HepG2 (cell line): ENCODE data around the gene MEX3D. TPM values are rescaled to one million over a fixed set of nuclear protein-coding genes. Genes with fewer than 3 reads are reported as not detected.

ENCODE experiments used
- ATAC-seq: fragments of 200-7000 bp; cut with Tn5 transposase; 3 replicates; pipeline ENCODE4 v1.9.1; 2020; ENCODE audit warnings: mild to moderate bottlenecking, moderate library complexity
- BruUV-seq: library from RNA; stranded (reverse); fragments of 400-500 nt; replicated peaks from 2 replicates; lab custom pipeline; 2021; lab: Mats Ljungman, UMichigan
- CTCF ChIA-PET: fragments of 300-600 bp; formaldehyde crosslinking; extraction: SDS; loops from one replicate; lab custom pipeline; 2021; ENCODE audit warnings: low total read pairs, inconsistent platforms, low intra/inter-chr PET ratio; lab: Yijun Ruan, JAX
- POLR2A ChIA-PET: fragments of 350-600 bp; sonication (Branson Sonifier 250); formaldehyde crosslinking; loops from one replicate; lab custom pipeline; 2020; ENCODE audit warnings: antibody characterized with exemption, inconsistent platforms; lab: Yijun Ruan, JAX
- DNase-seq: peaks from one replicate; pipeline ENCODE4 v3.0.0-alpha.2; 2015; ENCODE audit warnings: low spot score
- FAIRE-seq: peaks from 3 replicates; lab custom pipeline; 2011; peaks lifted over from hg19 to GRCh38; lab: Jason Lieb, UNC
- H2AFZ ChIP-seq: one replicate; pipeline ENCODE4 v1.6.1; 2011; ENCODE audit warnings: low read length, inconsistent platforms
- H3K27ac ChIP-seq: fragments of 300-600 bp; 3 replicates; pipeline ENCODE4 v1.8.0; 2011; ENCODE audit warnings: mixed run types, mild to moderate bottlenecking, mixed read lengths, low read length, inconsistent platforms; ENCODE audit not compliant: insufficient read depth; ENCODE audit errors: extremely low read length
- H3K27me3 ChIP-seq, 2 experiments: fragments of 200-600 bp in 1 of 2; 2 replicates in 1 of 2; 3 replicates in 1 of 2; pipeline versions ENCODE4 v1.6.0 to v1.8.0; 2011; ENCODE audit warnings: low read length in 2 of 2, mild to moderate bottlenecking in 2 of 2, moderate library complexity in 2 of 2, inconsistent platforms in 1 of 2; ENCODE audit not compliant: insufficient read depth in 2 of 2, control insufficient read depth in 1 of 2
- H3K36me3 ChIP-seq, 2 experiments: fragments of 200-600 bp in 1 of 2; replicated peaks in 1 of 2; 2 replicates in 1 of 2; 3 replicates in 1 of 2; pipeline versions ENCODE4 v1.5.1 to v1.8.0; 2011; ENCODE audit warnings: low read length in 2 of 2, inconsistent platforms in 1 of 2; ENCODE audit not compliant: insufficient read depth in 2 of 2, control insufficient read depth in 1 of 2
- H3K4me1 ChIP-seq: 2 replicates; pipeline ENCODE4 v1.5.1; 2012; ENCODE audit warnings: low read length, inconsistent platforms; ENCODE audit not compliant: insufficient read depth
- H3K4me2 ChIP-seq: 2 replicates; pipeline ENCODE4 v1.6.0; 2011; ENCODE audit warnings: low read depth, low read length, inconsistent platforms
- H3K4me3 ChIP-seq, 3 experiments: fragments of 200-600 bp in 1 of 3; sonication (generic), shearing (Covaris generic) in 1 of 3; replicated peaks in 1 of 3; 2 replicates each; pipeline ENCODE4 v1.5.1; 2011 to 2016; ENCODE audit warnings: low read length in 3 of 3, inconsistent platforms in 2 of 3, low read depth in 2 of 3, mild to moderate bottlenecking in 2 of 3, control low read depth in 1 of 3, mixed read lengths in 1 of 3; ENCODE audit not compliant: insufficient read depth in 1 of 3
- H3K79me2 ChIP-seq: one replicate; pipeline ENCODE4 v1.6.1; 2011; ENCODE audit warnings: low read length, inconsistent platforms; ENCODE audit not compliant: insufficient read depth
- H3K9ac ChIP-seq: 2 replicates; pipeline ENCODE4 v1.6.0; 2011; ENCODE audit warnings: mild to moderate bottlenecking, low read depth, low read length, inconsistent platforms; ENCODE audit not compliant: insufficient read depth
- H3K9me3 ChIP-seq: 2 replicates; pipeline ENCODE4 v1.5.1; 2012; ENCODE audit warnings: mild to moderate bottlenecking, low read length
- H4K20me1 ChIP-seq: 2 replicates; pipeline ENCODE4 v1.6.0; 2011; ENCODE audit warnings: inconsistent platforms, mild to moderate bottlenecking, low read length, moderate library complexity; ENCODE audit not compliant: insufficient read depth
- CENPT ChIP-seq: sonication (generic); formaldehyde crosslinking; IDR thresholded peaks from 2 replicates; pipeline ENCODE4 v1.8.0; 2022; ENCODE audit warnings: low read depth, mild to moderate bottlenecking, moderate library complexity, missing genetic modification reagents
- CREM ChIP-seq, 2 experiments: sonication (generic) in 1 of 2; formaldehyde crosslinking in 1 of 2; IDR thresholded peaks; 2 replicates each; pipeline versions ENCODE4 v1.4.0 to v1.6.1; 2016 to 2020; ENCODE audit warnings: antibody characterized with exemption in 1 of 2, mild to moderate bottlenecking in 1 of 2, missing genetic modification reagents in 1 of 2
- FOXO1 ChIP-seq: sonication (generic); formaldehyde crosslinking; IDR thresholded peaks from 2 replicates; pipeline ENCODE4 v1.4.0; 2020; ENCODE audit warnings: missing genetic modification reagents
- HNF4A ChIP-seq: sonication (generic); formaldehyde crosslinking; IDR thresholded peaks from 2 replicates; pipeline ENCODE4 v1.4.0; 2020; ENCODE audit warnings: missing genetic modification reagents
- MAFF ChIP-seq: IDR thresholded peaks from 2 replicates; pipeline ENCODE4 v1.6.1; 2011; ENCODE audit warnings: low read depth, low read length, improper control_type of control experiment
- MAFK ChIP-seq, 2 experiments: IDR thresholded peaks in 1 of 2; conservative IDR thresholded peaks in 1 of 2; 2 replicates each; pipeline ENCODE4 v1.6.1; 2011; ENCODE audit warnings: improper control_type of control experiment in 2 of 2, low read length in 2 of 2
- MAX ChIP-seq: IDR thresholded peaks from 2 replicates; pipeline ENCODE4 v1.6.1; 2012; ENCODE audit warnings: inconsistent platforms
- NONO ChIP-seq, 2 experiments: fragments of 450-650 bp in 1 of 2; sonication (generic) in 1 of 2; formaldehyde crosslinking in 1 of 2; IDR thresholded peaks in 1 of 2; conservative IDR thresholded peaks in 1 of 2; 2 replicates each; pipeline versions ENCODE4 v1.6.1 to v1.8.0; 2017 to 2022; ENCODE audit warnings: mild to moderate bottlenecking in 1 of 2, missing genetic modification reagents in 1 of 2, moderate library complexity in 1 of 2
- ZNF44 ChIP-seq: sonication (generic); formaldehyde crosslinking; IDR thresholded peaks from 2 replicates; pipeline ENCODE4 v1.5.1; 2020; ENCODE audit warnings: mild to moderate bottlenecking, missing genetic modification reagents
- ZNF672 ChIP-seq: sonication (generic); formaldehyde crosslinking; IDR thresholded peaks from 2 replicates; pipeline ENCODE4 v1.8.1; 2022; ENCODE audit warnings: missing genetic modification reagents
- ZNF792 ChIP-seq: IDR thresholded peaks from 2 replicates; pipeline ENCODE4 v1.6.1; 2016
- ZNF839 ChIP-seq: sonication (generic); formaldehyde crosslinking; IDR thresholded peaks from 2 replicates; pipeline ENCODE4 v1.4.0; 2020; ENCODE audit warnings: missing genetic modification reagents, mild to moderate bottlenecking, borderline replicate concordance
- WGBS: methylation state at CpG from one replicate; pipeline ENCODE4 v1.1.6; 2017; ENCODE audit warnings: low lambda C conversion rate; 5-methylcytosine and 5-hydroxymethylcytosine counted together
- in situ Hi-C: cut with HindIII; loops from 2 replicates; pipeline ENCODE4 v1.10.0; 2017; ENCODE audit warnings: low pct_unique_long_range_greater_than_20kb; ENCODE audit not compliant: extremely low pct_ligation_motif_present
- intact Hi-C: fragments of 100-400 bp; cut with micrococcal nuclease; formaldehyde crosslinking; loops from one replicate; pipeline ENCODE4 v1.10.0; 2022; ENCODE audit not compliant: unreplicated experiment
- polyA plus RNA-seq, 8 experiments: library from polyadenylated mRNA; depleted of rRNA in 3 of 8; stranded (reverse) in 7 of 8; unstranded in 1 of 8; fragments of >200 nt; fragmentation: Illumina TruSeq in 4 of 8; extraction: Trizol in 4 of 8; gene quantifications; 2 replicates each; pipeline versions ENCODE4 v1.2.1 to v1.2.3, GENCODE V29; 2011 to 2016; ENCODE audit warnings: low read depth in 4 of 8, missing spikeins in 1 of 8, mixed read lengths in 1 of 8; ENCODE audit not compliant: insufficient read depth in 1 of 8
- total RNA-seq, 5 experiments: library from RNA; depleted of rRNA; stranded (reverse); fragments of >200 nt; fragmentation: Illumina TruSeq; extraction: Trizol; gene quantifications; 2 replicates each; pipeline ENCODE4 v1.2.3, GENCODE V29; 2016; ENCODE audit warnings: low read depth in 1 of 5
- TF ChIP-seq, protein P1 (sequence below): sonication (generic); formaldehyde crosslinking; IDR thresholded peaks from 2 replicates; pipeline ENCODE4 v1.5.1; 2020; ENCODE audit warnings: missing genetic modification reagents, mild to moderate bottlenecking, borderline replicate concordance

The MEX3D gene
- total and polyA plus RNA-seq, 2 of the 13 experiments (the other 11 are each of a cell fraction or from before 2014, with no cell fraction given) = 3.6 to 17.1 TPM

- TF ChIP-seq CENPT (CRISPR knock-in tag) (no peak), CREM (IDR thresholded peaks at IDR 0.05) (no peak), CREM (CRISPR knock-in tag; IDR thresholded peaks at IDR 0.05) (no peak), ZNF44 (no peak), MAFK (conservative IDR thresholded peaks at IDR 0.05 in 1 of 2, IDR thresholded peaks at IDR 0.05 in 1 of 2; ENCODE audit: low read length in 2 of 2) (peak; percentile 24 to 53; a peak in 3 of 4 replicates), MAFF (0 out of 2 replicates have a peak, but pooled peaks have one; percentile 12), NONO (IDR thresholded peaks at IDR 0.05) (no peak), NONO (CRISPR knock-in tag; conservative IDR thresholded peaks at IDR 0.05) (no peak), ZNF672 (CRISPR knock-in tag) (no peak), FOXO1 (CRISPR knock-in tag) (no peak)
- POLR2A ChIA-PET = no interaction called here
- Histone ChIP-seq H3K4me2 (no peak overlapping the region), H3K9ac (no peak overlapping the region), H3K36me3 (no peaks in the 10 kb centered on the region; a peak in 1 of 5 replicates), H3K4me1 (peaks cover 8% of the 10 kb centered on the region; the same call in 1 of the 2 replicates), H4K20me1 (no peaks in the 10 kb centered on the region), H2AFZ (no peak overlapping the region), H3K9me3 (no peaks in the 10 kb centered on the region), H3K27ac (no peak overlapping the region), H3K79me2 (no peaks in the 10 kb centered on the region), H3K27me3 (no peaks in the 10 kb centered on the region), H3K4me3 (no peak overlapping the region)
- 96% methylated on average over 24 of the region's 24 CpGs for WGBS
- FAIRE-seq (no peak), DNase-seq (no peak), ATAC-seq (no peak)
- CTCF ChIA-PET = no interaction called here
- intact Hi-C loops (no loop called here), in situ Hi-C loops (no loop called here)
- BruUV-seq = no TSS peak
These were observed 13.2 kb downstream of the MEX3D start for GRCh38 chr19:1554968-1555367.

- no peaks in the 10 kb centered on the region for H4K20me1 ChIP-seq
- no peak overlapping the region for H3K4me3 ChIP-seq
- 75% methylated on average over 10 of the region's 10 CpGs for WGBS
- no peak for ATAC-seq
- in situ Hi-C loops = no loop called here
- H3K4me1 ChIP-seq = peaks cover 8% of the 10 kb centered on the region; the same call in 1 of the 2 replicates
- BruUV-seq = no TSS peak
- H3K79me2 ChIP-seq = no peaks in the 10 kb centered on the region
- no peak for FAIRE-seq
- H3K27ac ChIP-seq = no peak overlapping the region
- no peak overlapping the region for H2AFZ ChIP-seq
- CTCF ChIA-PET = no interaction called here
- TF ChIP-seq, protein P1, sequence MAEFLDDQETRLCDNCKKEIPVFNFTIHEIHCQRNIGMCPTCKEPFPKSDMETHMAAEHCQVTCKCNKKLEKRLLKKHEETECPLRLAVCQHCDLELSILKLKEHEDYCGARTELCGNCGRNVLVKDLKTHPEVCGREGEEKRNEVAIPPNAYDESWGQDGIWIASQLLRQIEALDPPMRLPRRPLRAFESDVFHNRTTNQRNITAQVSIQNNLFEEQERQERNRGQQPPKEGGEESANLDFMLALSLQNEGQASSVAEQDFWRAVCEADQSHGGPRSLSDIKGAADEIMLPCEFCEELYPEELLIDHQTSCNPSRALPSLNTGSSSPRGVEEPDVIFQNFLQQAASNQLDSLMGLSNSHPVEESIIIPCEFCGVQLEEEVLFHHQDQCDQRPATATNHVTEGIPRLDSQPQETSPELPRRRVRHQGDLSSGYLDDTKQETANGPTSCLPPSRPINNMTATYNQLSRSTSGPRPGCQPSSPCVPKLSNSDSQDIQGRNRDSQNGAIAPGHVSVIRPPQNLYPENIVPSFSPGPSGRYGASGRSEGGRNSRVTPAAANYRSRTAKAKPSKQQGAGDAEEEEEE (CRISPR knock-in tag) = no peak
- TF ChIP-seq ZNF839 (CRISPR knock-in tag) = no peak
- no peak for TF ChIP-seq HNF4A (CRISPR knock-in tag)
- no peak for TF ChIP-seq ZNF792 (CRISPR knock-in tag)
- TF ChIP-seq MAX = no peak
- H3K27me3 ChIP-seq = no peaks in the 10 kb centered on the region
- H3K9ac ChIP-seq = no peak overlapping the region
- no peak for DNase-seq
- H3K9me3 ChIP-seq = no peaks in the 10 kb centered on the region
- intact Hi-C loops = no loop called here
- no peaks in the 10 kb centered on the region; a peak in 1 of 5 replicates for H3K36me3 ChIP-seq
- POLR2A ChIA-PET = no interaction called here
- no peak overlapping the region for H3K4me2 ChIP-seq
These were observed 14.7 kb downstream of the MEX3D start for GRCh38 chr19:1553415-1553814.
